Measurements from ENCODE around the gene ENHO.

GRCh38 chr9:34565856-34566255 is 43.1 kb upstream of the ENHO start:
- TF ChIP-seq CTCF (IDR thresholded peaks at IDR 0.05) (no peak), POLR2A (IDR thresholded peaks at IDR 0.05) (no peak)

All from lower leg skin (tissue), 3 donors.